Gastrocnemius medialis (tissue), 4 donors: Measurements from ENCODE around the gene THSD4.

Experiments used
- POLR2A ChIP-seq, 2 donors: fragments of 450-650 bp; IDR thresholded peaks; one replicate each; pipeline ENCODE4 v1.6.1; 2017; ENCODE audit warnings: antibody characterized with exemption in 2 of 2, mild to moderate bottlenecking in 2 of 2, moderate library complexity in 2 of 2
- TF ChIP-seq, protein P1 (sequence below), 5 experiments: fragments of 450-650 bp in 3 of 5; fragments of 200-600 bp in 2 of 5; sonication (generic) in 2 of 5; IDR thresholded peaks in 4 of 5; conservative IDR thresholded peaks in 1 of 5; 1 replicate in 4 of 5; 2 replicates in 1 of 5; pipeline ENCODE4 v1.5.1; 2016 to 2019; ENCODE audit warnings: antibody characterized with exemption in 5 of 5, mild to moderate bottlenecking in 3 of 5, moderate library complexity in 3 of 5

DNA sequence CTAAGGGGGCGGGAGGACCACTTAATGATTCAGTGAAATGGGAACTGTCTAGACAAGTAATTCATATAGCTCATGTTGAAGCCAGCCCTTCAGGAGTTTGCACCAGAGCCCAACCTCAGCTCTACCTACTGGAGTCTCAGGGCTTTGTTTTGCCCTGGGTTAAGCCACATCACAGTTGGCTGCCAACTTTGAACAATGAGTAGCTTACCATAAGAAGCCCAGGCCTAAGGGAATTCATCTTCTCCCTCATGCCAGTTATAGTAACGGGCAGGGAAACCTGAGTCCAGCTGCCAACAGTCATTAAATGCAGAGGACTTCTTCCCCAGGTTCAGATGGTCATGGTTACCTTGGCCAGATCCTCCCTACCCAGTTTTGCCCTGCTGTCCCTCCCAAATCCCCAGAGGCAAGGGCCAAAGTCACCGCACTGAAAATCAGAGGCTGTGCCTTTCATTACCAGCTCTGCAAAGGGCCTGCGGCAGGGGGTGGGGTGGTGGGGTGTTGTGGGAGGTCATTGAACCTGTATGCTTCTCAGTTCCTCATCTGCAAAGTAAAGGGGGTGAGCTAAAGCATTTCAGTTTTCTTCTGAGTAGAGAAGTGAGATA lies 392.9 kb downstream of the THSD4 start:
- TF ChIP-seq, protein P1, sequence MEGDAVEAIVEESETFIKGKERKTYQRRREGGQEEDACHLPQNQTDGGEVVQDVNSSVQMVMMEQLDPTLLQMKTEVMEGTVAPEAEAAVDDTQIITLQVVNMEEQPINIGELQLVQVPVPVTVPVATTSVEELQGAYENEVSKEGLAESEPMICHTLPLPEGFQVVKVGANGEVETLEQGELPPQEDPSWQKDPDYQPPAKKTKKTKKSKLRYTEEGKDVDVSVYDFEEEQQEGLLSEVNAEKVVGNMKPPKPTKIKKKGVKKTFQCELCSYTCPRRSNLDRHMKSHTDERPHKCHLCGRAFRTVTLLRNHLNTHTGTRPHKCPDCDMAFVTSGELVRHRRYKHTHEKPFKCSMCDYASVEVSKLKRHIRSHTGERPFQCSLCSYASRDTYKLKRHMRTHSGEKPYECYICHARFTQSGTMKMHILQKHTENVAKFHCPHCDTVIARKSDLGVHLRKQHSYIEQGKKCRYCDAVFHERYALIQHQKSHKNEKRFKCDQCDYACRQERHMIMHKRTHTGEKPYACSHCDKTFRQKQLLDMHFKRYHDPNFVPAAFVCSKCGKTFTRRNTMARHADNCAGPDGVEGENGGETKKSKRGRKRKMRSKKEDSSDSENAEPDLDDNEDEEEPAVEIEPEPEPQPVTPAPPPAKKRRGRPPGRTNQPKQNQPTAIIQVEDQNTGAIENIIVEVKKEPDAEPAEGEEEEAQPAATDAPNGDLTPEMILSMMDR (IDR thresholded peaks at IDR 0.05 in 4 of 5, conservative IDR thresholded peaks at IDR 0.05 in 1 of 5): no peak
- TF ChIP-seq POLR2A (IDR thresholded peaks at IDR 0.05): no peak
